Measurements from ENCODE around the gene G0S2.

G0S2 gene

DNA sequence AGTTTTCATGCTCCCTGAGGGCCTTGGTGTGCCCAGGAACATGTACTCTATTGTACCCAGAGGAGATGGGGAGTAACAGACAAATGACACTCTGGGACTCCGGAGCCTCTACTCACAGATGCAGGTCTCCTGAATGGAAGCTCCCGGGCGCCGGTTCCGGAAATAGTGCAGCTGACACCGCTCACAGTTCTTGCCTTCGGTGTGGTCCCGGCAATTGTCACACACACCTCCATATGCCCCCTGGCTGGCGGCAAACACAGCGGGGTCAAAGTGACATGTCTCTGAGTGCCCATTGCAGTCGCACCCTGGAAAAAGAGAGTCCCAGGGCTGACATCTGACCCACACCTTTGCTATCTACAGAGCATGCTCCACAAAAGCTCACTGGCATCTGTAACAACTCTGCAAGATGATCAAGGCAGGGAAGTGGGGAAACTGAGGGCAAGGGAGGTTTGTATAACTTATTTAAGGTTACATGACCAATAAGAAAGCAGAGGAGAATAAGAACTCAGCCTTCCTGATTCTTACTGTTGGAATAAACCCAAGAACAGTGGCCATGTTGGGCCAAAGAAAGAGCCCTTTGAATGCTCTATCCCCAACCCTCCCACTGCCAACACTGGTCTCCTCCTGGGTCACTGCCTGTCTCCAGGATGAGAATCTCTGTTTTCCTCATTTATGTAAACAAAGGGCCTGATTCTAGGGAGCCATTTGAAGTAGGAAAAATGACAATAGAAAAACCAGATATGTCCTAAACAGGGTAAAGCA, 45.4 kb upstream of the G0S2 start:
- no peak for TF ChIP-seq CTCF (conservative IDR thresholded peaks at IDR 0.05; ENCODE audit: low read depth, low read length)
- DNase-seq (ENCODE audit: low read depth) = no peak
- no peak overlapping the region for H3K4me3 ChIP-seq (ENCODE audit: low read length)

GRCh38 chr1:209630383-209631225, 44.6 kb upstream of the G0S2 start:
- no peak for TF ChIP-seq CTCF (conservative IDR thresholded peaks at IDR 0.05; ENCODE audit: low read depth, low read length)
- H3K4me3 ChIP-seq (ENCODE audit: low read length) = no peak overlapping the region
- no peak for DNase-seq (ENCODE audit: low read depth)

- no peak overlapping the region for H3K4me3 ChIP-seq (ENCODE audit: low read length)
- no peak for DNase-seq (ENCODE audit: low read depth)
- no peak for TF ChIP-seq CTCF (conservative IDR thresholded peaks at IDR 0.05; ENCODE audit: low read depth, low read length)
Measured at GRCh38 chr1:209633335-209633997, 41.7 kb upstream of the G0S2 start.

DNA sequence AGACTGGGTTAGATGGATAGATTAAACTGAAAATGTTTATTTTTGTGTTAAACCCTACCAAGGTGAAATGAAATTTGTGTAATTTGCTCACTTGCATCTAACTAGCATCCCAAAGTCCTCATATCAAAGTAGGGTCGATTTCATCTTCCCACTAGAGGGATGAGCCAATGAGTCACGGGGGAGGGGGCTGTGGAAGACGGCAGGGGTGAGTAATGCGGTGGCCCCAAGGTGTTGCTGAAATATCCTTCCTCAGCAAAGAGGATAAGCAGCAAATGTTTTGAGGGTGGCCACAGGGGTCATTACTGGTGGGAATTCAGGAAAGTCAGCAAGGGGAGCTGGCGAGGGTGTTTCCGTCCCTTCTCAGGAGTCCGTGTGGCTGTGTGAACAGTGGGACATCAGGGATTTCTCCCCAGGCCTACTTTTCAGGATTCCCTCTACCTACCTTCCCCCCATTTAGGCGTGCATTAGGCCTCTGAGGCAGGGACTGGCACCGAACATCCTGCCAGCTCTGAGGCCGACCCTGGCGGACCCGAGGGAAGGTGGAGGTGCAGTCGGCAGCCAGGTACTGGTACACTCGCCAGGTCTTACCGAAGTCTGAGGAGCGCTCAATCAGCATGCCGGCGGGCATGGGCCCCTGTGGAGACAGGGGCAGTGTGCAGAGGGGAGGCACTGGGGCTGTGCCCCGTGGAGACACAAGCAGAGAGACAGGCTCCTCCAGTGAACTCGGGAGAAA, 41.0 kb upstream of the G0S2 start:
- no peak for TF ChIP-seq CTCF (conservative IDR thresholded peaks at IDR 0.05; ENCODE audit: low read depth, low read length)
- H3K4me3 ChIP-seq (ENCODE audit: low read length) = no peak overlapping the region
- DNase-seq (ENCODE audit: low read depth) = no peak

DNA sequence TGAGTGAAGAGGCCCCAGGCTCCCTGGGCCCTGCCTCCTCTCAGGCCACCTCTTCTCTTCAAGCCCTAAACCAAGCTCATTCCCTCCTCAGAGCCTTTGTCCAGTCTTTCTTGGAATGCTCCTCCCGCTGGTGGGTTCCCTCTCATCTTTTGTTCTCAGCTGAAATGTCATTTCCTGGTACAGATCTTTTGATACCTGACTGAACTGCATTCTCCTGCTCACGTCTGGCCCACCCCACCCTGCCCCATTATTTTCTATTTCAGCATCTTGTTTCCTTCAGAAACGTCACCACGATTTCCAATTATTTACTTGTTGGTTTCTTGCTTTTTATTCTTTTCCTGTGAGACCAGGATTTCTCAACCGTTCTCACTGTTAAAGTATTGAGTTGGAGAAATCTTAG, 39.4 kb upstream of the G0S2 start:
- no peak for DNase-seq (ENCODE audit: low read depth)
- TF ChIP-seq CTCF (conservative IDR thresholded peaks at IDR 0.05; ENCODE audit: low read depth, low read length) = no peak
- H3K4me3 ChIP-seq (ENCODE audit: low read length) = no peak overlapping the region

- no peak overlapping the region for H3K4me3 ChIP-seq (ENCODE audit: low read length)
- TF ChIP-seq CTCF (conservative IDR thresholded peaks at IDR 0.05; ENCODE audit: low read depth, low read length) = no peak
- no peak for DNase-seq (ENCODE audit: low read depth)
Measured at GRCh38 chr1:209641832-209642172, 33.4 kb upstream of the G0S2 start.

All from retinal pigment epithelial cell (primary cell).